ENCODE data around the gene EVI5L. TPM values are rescaled to one million over a fixed set of nuclear protein-coding genes. Genes with fewer than 3 reads are reported as not detected.

EVI5L gene
- total RNA-seq, 4 donors from 2014 or later: 14.4 to 30.3 (median 17.7) TPM

- no peak overlapping the region for H3K27ac ChIP-seq
- peak; percentile 40 to 81 for DNase-seq (ENCODE audit: low spot score in 2 of 2)
- peaks cover 0 to 9% (median 0%) of the 10 kb centered on the region in 4 donors for H3K9me3 ChIP-seq
- H3K27me3 ChIP-seq: peaks cover 0 to 42% of the 10 kb centered on the region in 2 donors
- H3K36me3 ChIP-seq: no peaks in the 10 kb centered on the region
- H3K4me3 ChIP-seq: peak overlapping the region in 1 of 4 donors; percentile 32
- H3K4me1 ChIP-seq: peaks cover 0 to 15% (median 1%) of the 10 kb centered on the region in 4 donors
- WGBS, 2 donors: 1 to 2% methylated on average over 33 to 34 of the region's 34 CpGs
- TF ChIP-seq EP300 (IDR thresholded peaks at IDR 0.05): no peak
- TF ChIP-seq, protein P1, sequence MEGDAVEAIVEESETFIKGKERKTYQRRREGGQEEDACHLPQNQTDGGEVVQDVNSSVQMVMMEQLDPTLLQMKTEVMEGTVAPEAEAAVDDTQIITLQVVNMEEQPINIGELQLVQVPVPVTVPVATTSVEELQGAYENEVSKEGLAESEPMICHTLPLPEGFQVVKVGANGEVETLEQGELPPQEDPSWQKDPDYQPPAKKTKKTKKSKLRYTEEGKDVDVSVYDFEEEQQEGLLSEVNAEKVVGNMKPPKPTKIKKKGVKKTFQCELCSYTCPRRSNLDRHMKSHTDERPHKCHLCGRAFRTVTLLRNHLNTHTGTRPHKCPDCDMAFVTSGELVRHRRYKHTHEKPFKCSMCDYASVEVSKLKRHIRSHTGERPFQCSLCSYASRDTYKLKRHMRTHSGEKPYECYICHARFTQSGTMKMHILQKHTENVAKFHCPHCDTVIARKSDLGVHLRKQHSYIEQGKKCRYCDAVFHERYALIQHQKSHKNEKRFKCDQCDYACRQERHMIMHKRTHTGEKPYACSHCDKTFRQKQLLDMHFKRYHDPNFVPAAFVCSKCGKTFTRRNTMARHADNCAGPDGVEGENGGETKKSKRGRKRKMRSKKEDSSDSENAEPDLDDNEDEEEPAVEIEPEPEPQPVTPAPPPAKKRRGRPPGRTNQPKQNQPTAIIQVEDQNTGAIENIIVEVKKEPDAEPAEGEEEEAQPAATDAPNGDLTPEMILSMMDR (IDR thresholded peaks at IDR 0.05): peak; percentile 39 to 82 (median 45)
These were observed 30.2 kb upstream of the EVI5L start for GRCh38 chr19:7799640-7800355.

- no peaks in the 10 kb centered on the region for H3K36me3 ChIP-seq
- H3K9me3 ChIP-seq: peaks cover 0 to 9% (median 0%) of the 10 kb centered on the region in 4 donors
- H3K27me3 ChIP-seq: peaks cover 0 to 46% of the 10 kb centered on the region in 2 donors
- no peak overlapping the region for H3K4me3 ChIP-seq
- WGBS, 2 donors: 79 to 86% methylated on average over 17 of the region's 17 CpGs
- peaks cover 0 to 15% (median 1%) of the 10 kb centered on the region in 4 donors for H3K4me1 ChIP-seq
- H3K27ac ChIP-seq: no peak overlapping the region
- no peak for DNase-seq (ENCODE audit: low spot score in 2 of 2)
- no peak for TF ChIP-seq POLR2A (IDR thresholded peaks at IDR 0.05)
- TF ChIP-seq, protein P1 (IDR thresholded peaks at IDR 0.05): no peak
- TF ChIP-seq EP300 (IDR thresholded peaks at IDR 0.05): no peak
These were observed 28.9 kb upstream of the EVI5L start for GRCh38 chr19:7801020-7801570.

DNA sequence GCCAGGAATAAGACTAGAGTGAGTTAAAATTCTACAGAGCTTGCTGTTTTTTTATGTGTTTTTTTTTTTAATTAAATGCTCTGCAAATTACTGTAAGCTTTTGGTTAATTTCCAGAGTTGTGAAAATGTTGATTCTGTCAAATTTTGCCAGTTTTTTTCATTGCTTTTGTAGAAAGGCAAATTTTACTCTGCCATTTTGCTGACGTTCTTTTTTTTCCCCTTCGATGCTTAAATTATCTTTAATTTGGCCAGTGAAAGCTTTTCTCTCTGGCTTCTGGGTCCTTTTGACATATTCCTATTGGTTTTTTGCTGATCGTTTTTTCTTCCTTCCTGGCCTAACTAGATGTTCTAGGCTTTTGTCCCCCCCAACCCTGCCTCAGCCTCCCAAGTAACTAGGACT is 23.8 kb upstream of the EVI5L start:
- Histone ChIP-seq H3K9me3 (peaks cover 0 to 13% (median 0%) of the 10 kb centered on the region in 4 donors), H3K4me1 (no peaks in the 10 kb centered on the region), H3K27me3 (peaks cover 0 to 31% of the 10 kb centered on the region in 2 donors), H3K4me3 (no peak overlapping the region), H3K27ac (no peak overlapping the region), H3K36me3 (no peaks in the 10 kb centered on the region)
- DNase-seq (ENCODE audit: low spot score in 2 of 2): no peak
- WGBS, 2 donors: 67 to 68% methylated on average over 3 of the region's 3 CpGs
- no peak for TF ChIP-seq POLR2A (IDR thresholded peaks at IDR 0.05)
- TF ChIP-seq, protein P1 (IDR thresholded peaks at IDR 0.05): no peak
- TF ChIP-seq EP300 (IDR thresholded peaks at IDR 0.05): no peak

DNA sequence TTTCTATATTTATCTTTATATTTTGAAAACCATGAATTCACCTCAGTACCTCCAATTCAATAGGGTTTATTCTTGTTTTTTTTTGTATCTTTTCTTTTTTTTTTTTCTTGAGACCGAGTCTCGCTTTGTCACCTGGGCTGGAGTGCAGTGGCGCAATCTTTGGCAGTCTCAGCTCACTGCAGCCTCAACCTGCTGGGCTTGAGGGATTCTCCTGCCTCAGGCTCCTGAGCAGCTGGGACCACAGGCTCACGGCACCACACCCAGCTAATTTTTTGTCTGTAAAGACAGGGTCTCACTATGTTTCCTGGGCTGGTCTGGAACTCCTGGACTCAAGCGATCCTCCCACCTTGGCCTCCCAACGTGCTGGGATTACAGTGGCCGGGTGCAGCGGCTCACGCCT is 23.1 kb upstream of the EVI5L start:
- Histone ChIP-seq H3K27me3 (peaks cover 0 to 26% of the 10 kb centered on the region in 2 donors), H3K27ac (no peak overlapping the region), H3K4me3 (no peak overlapping the region), H3K4me1 (no peaks in the 10 kb centered on the region), H3K36me3 (no peaks in the 10 kb centered on the region), H3K9me3 (peaks cover 0 to 15% (median 1%) of the 10 kb centered on the region in 4 donors)
- no peak for DNase-seq (ENCODE audit: low spot score in 2 of 2)
- WGBS, 2 donors: 85 to 87% methylated on average over 4 to 9 of the region's 9 CpGs
- TF ChIP-seq EP300 (IDR thresholded peaks at IDR 0.05) (no peak), POLR2A (IDR thresholded peaks at IDR 0.05) (no peak)
- TF ChIP-seq, protein P1 (IDR thresholded peaks at IDR 0.05): no peak

DNA sequence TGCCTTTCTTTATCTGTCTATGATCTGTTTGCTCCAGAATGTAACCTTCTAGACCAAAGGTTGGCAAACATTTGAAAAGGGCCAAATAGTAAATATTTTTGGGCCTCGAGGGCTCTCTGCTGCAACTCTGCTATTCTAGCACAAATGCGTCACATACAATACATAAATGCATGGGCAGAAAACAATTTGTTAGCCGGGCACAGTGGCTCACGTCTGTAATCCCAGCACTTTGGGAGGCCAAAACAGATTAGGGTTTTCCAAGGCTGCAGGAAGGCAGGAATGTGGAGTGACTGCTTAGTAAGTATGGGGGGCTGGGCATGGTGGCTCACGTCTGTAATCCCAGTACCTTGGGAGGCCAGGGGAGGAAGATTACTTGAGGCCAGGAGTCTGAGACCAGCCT is 21.9 kb upstream of the EVI5L start:
- no peak overlapping the region for H3K4me3 ChIP-seq
- no peaks in the 10 kb centered on the region for H3K36me3 ChIP-seq
- H3K27me3 ChIP-seq: peaks cover 0 to 26% of the 10 kb centered on the region in 2 donors
- 62 to 69% methylated on average over 5 of the region's 5 CpGs for WGBS, 2 donors
- no peaks in the 10 kb centered on the region for H3K4me1 ChIP-seq
- TF ChIP-seq, protein P1 (IDR thresholded peaks at IDR 0.05): no peak
- no peak for TF ChIP-seq POLR2A (IDR thresholded peaks at IDR 0.05)
- TF ChIP-seq EP300 (IDR thresholded peaks at IDR 0.05): no peak
- no peak for DNase-seq (ENCODE audit: low spot score in 2 of 2)
- peaks cover 0 to 26% (median 1%) of the 10 kb centered on the region in 4 donors for H3K9me3 ChIP-seq
- H3K27ac ChIP-seq: no peak overlapping the region

All from tibial nerve (tissue), 4 donors.